GM23248 (cell line): ENCODE measurements around the gene DGKH. TPM values are rescaled to one million over a fixed set of nuclear protein-coding genes. Genes with fewer than 3 reads are reported as not detected.
"Not testable (repeated sequence)": the region's sequence is repeated elsewhere in the genome, so short reads cannot be mapped to it uniquely, and the experiment has no call there.

Experiments
- DNase-seq: peaks from one replicate; pipeline ENCODE4 v3.0.0-alpha.2; 2015
- H2AFZ ChIP-seq: fragments of 200-600 bp; sonication (generic); 2 replicates; pipeline ENCODE4 v1.6.1; 2016; ENCODE audit warnings: antibody characterized with exemption
- H3F3A ChIP-seq: fragments of 200-600 bp; sonication (generic); 2 replicates; pipeline ENCODE4 v1.6.1; 2016; ENCODE audit warnings: mild to moderate bottlenecking, antibody characterized with exemption, mixed run types; ENCODE audit not compliant: insufficient read depth
- H3K27ac ChIP-seq: fragments of 200-600 bp; sonication (generic); 2 replicates; pipeline ENCODE4 v1.5.1; 2016; ENCODE audit warnings: mild to moderate bottlenecking
- H3K27me3 ChIP-seq: fragments of 200-600 bp; sonication (generic); replicated peaks from 2 replicates; pipeline ENCODE4 v1.6.1; 2016; ENCODE audit warnings: mild to moderate bottlenecking; ENCODE audit not compliant: insufficient read depth
- H3K36me3 ChIP-seq: fragments of 200-600 bp; sonication (generic); 2 replicates; pipeline ENCODE4 v1.6.1; 2016; ENCODE audit warnings: low read depth, mild to moderate bottlenecking
- H3K4me1 ChIP-seq: fragments of 200-600 bp; sonication (generic); 2 replicates; pipeline ENCODE4 v1.6.1; 2016; ENCODE audit warnings: mild to moderate bottlenecking; ENCODE audit not compliant: insufficient read depth
- H3K4me2 ChIP-seq: fragments of 200-600 bp; sonication (generic); one replicate; pipeline ENCODE4 v1.6.1; 2016; ENCODE audit warnings: mild to moderate bottlenecking; ENCODE audit not compliant: unreplicated experiment
- H3K4me3 ChIP-seq: fragments of 200-600 bp; sonication (generic); 2 replicates; pipeline ENCODE4 v1.5.1; 2016; ENCODE audit warnings: mild to moderate bottlenecking
- H3K79me2 ChIP-seq: fragments of 200-600 bp; sonication (generic); 2 replicates; pipeline ENCODE4 v1.6.1; 2016; ENCODE audit warnings: mild to moderate bottlenecking; ENCODE audit not compliant: insufficient read depth
- H3K9ac ChIP-seq: fragments of 200-600 bp; sonication (generic); 2 replicates; pipeline ENCODE4 v1.6.1; 2016; ENCODE audit warnings: mild to moderate bottlenecking
- H3K9me2 ChIP-seq: fragments of 200-600 bp; sonication (generic); 2 replicates; pipeline ENCODE4 v1.6.1; 2016; ENCODE audit warnings: mixed run types, mild to moderate bottlenecking, moderate library complexity; ENCODE audit not compliant: insufficient read depth
- H3K9me3 ChIP-seq: fragments of 200-600 bp; sonication (generic); one replicate; pipeline ENCODE4 v1.6.1; 2017; ENCODE audit warnings: low read depth
- H4K20me1 ChIP-seq: fragments of 200-600 bp; sonication (generic); 2 replicates; pipeline ENCODE4 v1.6.0; 2016; ENCODE audit not compliant: insufficient read depth
- EZH2 ChIP-seq: fragments of 200-600 bp; sonication (generic); IDR thresholded peaks from 2 replicates; pipeline ENCODE4 v1.6.1; 2018; ENCODE audit warnings: antibody characterized with exemption, mild to moderate bottlenecking; ENCODE audit not compliant: insufficient read depth, poor library complexity, severe bottlenecking
- EZH2phosphoT487 ChIP-seq: fragments of 200-600 bp; sonication (generic); IDR thresholded peaks from 2 replicates; pipeline ENCODE4 v1.6.1; 2018; ENCODE audit warnings: antibody characterized with exemption, moderate library complexity, mild to moderate bottlenecking, low read depth; ENCODE audit not compliant: insufficient read depth
- WGBS, 2 experiments: methylation state at CpG; one replicate each; pipeline ENCODE4 v1.1.6; 2015 to 2017; ENCODE audit warnings: low lambda C conversion rate in 2 of 2, low coverage in 1 of 2; ENCODE audit errors: missing lambda C conversion rate in 2 of 2; 5-methylcytosine and 5-hydroxymethylcytosine counted together
- in situ Hi-C: fragments of 300-500 bp; cut with MboI; formaldehyde crosslinking; loops from 2 replicates; pipeline ENCODE4 v1.15.0; 2020
- polyA plus RNA-seq: library from polyadenylated mRNA; unstranded; fragments of >200 nt; fragmentation: Nextera tagmentation; extraction: Ambion mirVana; gene quantifications from 2 replicates; pipeline ENCODE4 v1.2.1, GENCODE V29; 2016
- total RNA-seq: library from RNA; depleted of rRNA; stranded (reverse); fragments of >200 nt; shearing (Covaris generic); gene quantifications from 2 replicates; pipeline ENCODE4 v1.2.3, GENCODE V29; 2014

The DGKH gene
- total and polyA plus RNA-seq, 2 experiments from 2014 or later, result 1.4 to 7.1 TPM

DNA sequence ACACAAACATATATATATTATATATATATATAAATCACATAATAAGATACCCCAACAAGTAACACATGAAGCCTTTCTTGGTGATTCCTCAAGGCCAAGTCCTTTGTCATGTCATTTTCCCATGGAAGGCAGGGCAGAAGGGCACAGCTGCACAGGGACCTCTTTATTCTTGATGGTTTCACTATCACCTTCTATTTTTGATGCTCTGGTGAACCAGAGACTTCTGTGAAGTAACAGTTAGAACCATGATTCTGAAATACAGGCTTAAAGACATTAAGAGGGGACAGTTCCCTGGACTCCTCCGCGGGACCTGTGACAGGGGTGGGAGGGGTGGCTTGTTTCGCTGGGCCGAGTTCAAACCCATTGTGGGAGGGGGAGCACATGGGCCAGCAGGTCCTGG is 104.0 kb downstream of the DGKH start:
- H3F3A ChIP-seq, result no peaks in the 10 kb centered on the region
- no peaks in the 10 kb centered on the region for H3K9me3 ChIP-seq
- no peak for DNase-seq
- H4K20me1 ChIP-seq, result no peaks in the 10 kb centered on the region
- 99% methylated on average over 4 of the region's 4 CpGs for WGBS, 2 experiments
- H3K27ac ChIP-seq, result no peak overlapping the region
- no peak overlapping the region for H3K4me2 ChIP-seq
- no peaks in the 10 kb centered on the region; the same call in 1 of the 2 replicates for H3K79me2 ChIP-seq
- in situ Hi-C loops, result no loop called here
- TF ChIP-seq EZH2phosphoT487, result no peak
- TF ChIP-seq EZH2, result no peak
- H3K9ac ChIP-seq, result no peak overlapping the region
- H2AFZ ChIP-seq, result no peak overlapping the region
- H3K4me1 ChIP-seq, result peaks cover 7% of the 10 kb centered on the region; the same call in 1 of the 2 replicates
- peaks cover 9% of the 10 kb centered on the region for H3K36me3 ChIP-seq
- no peaks in the 10 kb centered on the region for H3K9me2 ChIP-seq
- no peaks in the 10 kb centered on the region for H3K27me3 ChIP-seq
- no peak overlapping the region for H3K4me3 ChIP-seq

DNA sequence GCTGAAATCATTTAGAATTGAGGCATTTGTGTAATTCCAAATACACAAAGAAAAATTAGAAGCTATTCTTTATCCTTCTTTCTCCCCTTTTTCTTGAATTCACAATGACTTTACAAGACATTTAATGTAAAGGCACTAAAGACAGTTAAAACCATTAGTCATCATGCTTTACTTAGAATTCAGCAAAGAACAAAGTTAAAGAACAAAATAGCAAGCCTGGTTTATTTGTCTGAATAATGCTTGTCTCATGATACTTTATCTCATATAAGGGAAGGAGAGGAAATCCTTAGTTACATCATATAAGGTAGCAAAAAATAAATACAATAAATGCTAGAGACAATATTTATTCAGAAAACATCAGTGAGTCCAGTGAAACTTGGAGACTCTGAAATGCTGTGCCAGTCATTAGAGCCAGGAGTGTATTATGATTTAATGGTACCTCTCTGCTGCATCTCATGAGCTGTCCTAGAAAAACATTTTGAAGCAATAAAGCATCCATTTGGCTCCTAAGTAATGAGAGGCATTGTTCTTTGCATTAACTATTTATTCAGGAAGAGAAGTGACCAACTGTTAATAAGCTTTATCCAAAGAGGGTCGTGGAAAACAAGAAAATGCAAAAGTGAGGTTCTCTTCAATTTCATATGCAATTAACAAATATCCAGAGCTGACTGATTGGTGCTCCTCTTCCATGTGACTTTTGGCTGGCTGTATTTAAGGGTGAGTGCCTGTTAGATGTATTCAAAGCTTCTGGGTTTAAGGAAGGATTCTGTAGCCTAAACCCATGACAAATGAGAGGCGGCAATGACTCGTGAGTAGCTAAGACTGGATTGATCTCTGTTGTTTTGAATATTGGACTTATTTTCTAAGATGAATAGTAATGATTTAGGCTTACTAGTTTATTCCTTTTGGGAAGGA is 105.0 kb downstream of the DGKH start:
- Histone ChIP-seq H3K36me3 (peaks cover 9% of the 10 kb centered on the region), H3K9me2 (no peaks in the 10 kb centered on the region), H3K4me1 (peaks cover 7% of the 10 kb centered on the region; the same call in 1 of the 2 replicates), H3K79me2 (no peaks in the 10 kb centered on the region; the same call in 1 of the 2 replicates), H3K27me3 (no peaks in the 10 kb centered on the region), H3K27ac (no peak overlapping the region), H2AFZ (no peak overlapping the region), H3F3A (no peaks in the 10 kb centered on the region), H4K20me1 (no peaks in the 10 kb centered on the region), H3K9ac (no peak overlapping the region), H3K4me2 (no peak overlapping the region), H3K4me3 (no peak overlapping the region), H3K9me3 (no peaks in the 10 kb centered on the region)
- in situ Hi-C loops, result no loop called here
- 83 to 87% methylated on average over 3 of the region's 3 CpGs for WGBS, 2 experiments
- no peak for DNase-seq
- TF ChIP-seq EZH2phosphoT487 (no peak), EZH2 (no peak)

DNA sequence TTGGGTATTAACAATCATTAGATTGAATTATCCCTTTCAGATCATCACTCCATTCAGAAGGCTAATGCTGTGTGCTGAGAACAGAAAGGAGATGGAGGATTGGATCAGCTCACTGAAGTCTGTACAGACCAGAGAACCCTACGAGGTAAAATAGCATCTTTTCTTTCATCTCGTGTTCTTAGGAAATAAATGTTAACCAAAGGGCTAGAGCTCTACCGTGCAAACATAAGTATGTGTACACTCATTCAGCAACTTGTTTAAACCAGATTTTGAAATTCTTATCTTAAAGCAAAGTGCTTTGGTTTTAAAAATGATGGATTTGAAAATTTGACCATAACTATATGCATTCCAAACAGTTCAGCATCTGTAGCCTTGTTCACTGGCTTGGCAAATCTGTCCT is 106.8 kb downstream of the DGKH start:
- in situ Hi-C loops, result no loop called here
- TF ChIP-seq EZH2 (no peak), EZH2phosphoT487 (no peak)
- Histone ChIP-seq H3K4me3 (no peak overlapping the region), H3K27me3 (no peaks in the 10 kb centered on the region), H3K36me3 (peaks cover 16% of the 10 kb centered on the region), H3K4me1 (peaks cover 7% of the 10 kb centered on the region; the same call in 1 of the 2 replicates), H4K20me1 (no peaks in the 10 kb centered on the region), H3K9me2 (no peaks in the 10 kb centered on the region), H2AFZ (no peak overlapping the region), H3K27ac (no peak overlapping the region), H3K9ac (no peak overlapping the region), H3K9me3 (no peaks in the 10 kb centered on the region), H3K79me2 (no peaks in the 10 kb centered on the region), H3K4me2 (no peak overlapping the region), H3F3A (no peaks in the 10 kb centered on the region)
- no peak for DNase-seq
- 68 to 73% methylated on average over 3 of the region's 3 CpGs for WGBS, 2 experiments

DNA sequence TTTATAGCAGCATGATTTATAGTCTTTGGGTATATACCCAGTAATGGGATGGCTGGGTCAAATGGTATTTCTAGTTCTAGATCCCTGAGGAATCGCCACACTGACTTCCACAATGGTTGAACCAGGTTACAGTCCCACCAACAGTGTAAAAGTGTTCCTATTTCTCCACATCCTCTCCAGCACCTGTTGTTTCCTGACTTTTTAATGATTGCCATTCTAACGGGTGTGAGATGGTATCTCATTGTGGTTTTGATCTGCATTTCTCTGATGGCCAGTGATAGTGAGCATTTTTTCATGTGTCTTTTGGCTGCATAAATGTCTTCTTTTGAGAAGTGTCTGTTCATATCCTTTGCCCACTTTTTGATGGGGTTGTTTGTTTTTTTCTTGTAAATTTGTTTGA is 114.9 kb downstream of the DGKH start:
- WGBS, 2 experiments, result 88 to 93% methylated on average over 2 of the region's 2 CpGs
- H3K27ac ChIP-seq, H3K27me3 ChIP-seq, H3K9me2 ChIP-seq, H3K9ac ChIP-seq, DNase-seq, H3K4me1 ChIP-seq, H3K4me3 ChIP-seq, H4K20me1 ChIP-seq, in situ Hi-C loops, H3K4me2 ChIP-seq, H3K79me2 ChIP-seq, H3F3A ChIP-seq, H3K9me3 ChIP-seq, H2AFZ ChIP-seq: not testable (repeated sequence)
- H3K36me3 ChIP-seq, result peaks cover 36% of the 10 kb centered on the region

DNA sequence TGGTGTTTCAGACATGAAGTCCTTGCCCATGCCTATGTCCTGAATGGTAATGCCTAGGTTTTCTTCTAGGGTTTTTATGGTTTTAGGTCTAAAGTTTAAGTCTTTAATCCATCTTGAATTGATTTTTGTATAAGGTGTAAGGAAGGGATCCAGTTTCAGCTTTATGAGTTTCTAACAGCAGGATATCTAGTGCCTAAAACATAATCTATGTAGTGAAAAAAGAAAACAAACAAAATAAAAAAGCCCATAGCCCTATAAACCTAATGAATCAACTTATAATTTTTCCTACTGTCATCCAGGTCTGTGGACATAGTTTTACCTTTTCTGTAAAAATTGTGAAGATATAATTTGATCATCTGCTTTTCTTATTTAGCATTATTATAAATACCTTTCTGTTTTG is 115.5 kb downstream of the DGKH start:
- H3K27ac ChIP-seq, H2AFZ ChIP-seq, H3K4me3 ChIP-seq, H4K20me1 ChIP-seq, H3K9me2 ChIP-seq, H3K79me2 ChIP-seq, H3K4me1 ChIP-seq, in situ Hi-C loops, H3K4me2 ChIP-seq, H3K9me3 ChIP-seq, H3K9ac ChIP-seq, DNase-seq, H3F3A ChIP-seq, H3K27me3 ChIP-seq: not testable (repeated sequence)
- H3K36me3 ChIP-seq, result peaks cover 41% of the 10 kb centered on the region
